GM19351 (cell line): ENCODE data around the gene AQP12B.
"Not testable (repeated sequence)": the region's sequence is repeated elsewhere in the genome, so short reads cannot be mapped to it uniquely, and the experiment has no call there.

Experiments
- ATAC-seq: cut with Tn5 transposase; IDR thresholded peaks from one replicate; pipeline ENCODE4 v1.9.1; 2021; ENCODE audit warnings: mild to moderate bottlenecking, moderate library complexity; ENCODE audit not compliant: unreplicated experiment

AQP12B gene, protein sequence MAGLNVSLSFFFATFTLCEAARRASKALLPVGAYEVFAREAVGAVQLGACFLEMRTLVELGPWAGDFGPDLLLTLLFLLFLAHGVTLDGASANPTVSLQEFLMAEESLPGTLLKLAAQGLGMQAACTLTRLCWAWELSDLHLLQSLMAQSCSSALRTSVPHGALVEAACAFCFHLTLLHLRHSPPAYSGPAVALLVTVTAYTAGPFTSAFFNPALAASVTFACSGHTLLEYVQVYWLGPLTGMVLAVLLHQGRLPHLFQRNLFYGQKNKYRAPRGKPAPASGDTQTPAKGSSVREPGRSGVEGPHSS

DNA sequence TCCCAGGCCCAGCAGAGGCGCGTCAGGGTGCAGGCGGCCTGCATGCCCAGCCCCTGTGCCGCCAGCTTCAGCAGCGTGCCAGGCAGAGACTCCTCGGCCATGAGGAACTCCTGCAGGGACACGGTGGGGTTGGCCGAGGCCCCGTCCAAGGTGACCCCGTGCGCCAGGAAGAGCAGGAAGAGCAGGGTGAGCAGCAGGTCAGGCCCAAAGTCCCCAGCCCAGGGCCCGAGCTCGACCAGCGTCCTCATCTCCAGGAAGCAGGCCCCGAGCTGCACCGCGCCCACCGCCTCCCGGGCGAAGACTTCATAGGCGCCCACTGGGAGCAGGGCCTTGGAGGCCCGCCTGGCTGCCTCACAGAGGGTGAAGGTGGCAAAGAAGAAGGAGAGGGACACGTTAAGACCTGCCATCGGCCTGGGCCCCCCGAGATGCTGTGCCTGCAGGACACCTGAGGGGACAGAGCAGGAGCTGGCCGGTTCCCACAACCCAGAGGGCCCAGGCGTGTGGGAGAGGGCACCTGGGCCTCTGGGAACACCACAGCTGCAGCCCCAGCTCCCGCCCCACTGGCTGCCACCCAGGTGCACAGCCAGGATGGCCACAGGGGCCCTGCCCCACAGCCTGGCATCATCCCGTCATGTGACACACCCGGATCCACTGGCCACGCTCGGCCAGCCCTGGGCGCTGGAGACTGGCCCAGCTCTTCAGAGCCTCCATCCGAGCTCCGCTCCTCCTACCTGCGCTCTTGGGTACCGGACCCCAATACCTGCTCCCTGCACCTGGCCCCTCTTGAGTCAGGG is at the start of gene AQP12B:
TSS of gene AQP12B (minus strand) at position 455 of the 794 bp plus-strand sequence. CDS start at position 407, 48 bp downstream.
- not testable (repeated sequence) for ATAC-seq

DNA sequence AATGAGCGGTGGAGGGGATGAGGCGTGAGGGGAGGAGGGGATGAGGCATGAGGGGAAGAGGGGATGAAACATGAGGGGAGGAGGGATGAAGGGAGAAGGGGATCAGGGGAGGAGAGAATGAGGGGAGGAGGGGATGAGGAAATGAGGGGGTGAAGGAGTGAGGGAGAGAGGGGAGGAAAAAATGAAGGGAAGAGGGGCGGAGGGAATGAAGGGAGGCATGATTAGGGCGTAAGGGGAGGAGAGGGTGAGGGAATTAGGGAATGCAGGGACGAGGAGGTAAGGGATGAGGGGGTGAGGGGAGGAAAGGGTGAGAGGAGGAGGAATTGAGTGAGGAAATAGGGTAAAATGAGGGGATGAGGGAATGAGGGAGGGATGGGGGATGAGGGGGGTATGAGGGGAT is 49.5 kb upstream of the AQP12B start:
- ATAC-seq, result no peak

DNA sequence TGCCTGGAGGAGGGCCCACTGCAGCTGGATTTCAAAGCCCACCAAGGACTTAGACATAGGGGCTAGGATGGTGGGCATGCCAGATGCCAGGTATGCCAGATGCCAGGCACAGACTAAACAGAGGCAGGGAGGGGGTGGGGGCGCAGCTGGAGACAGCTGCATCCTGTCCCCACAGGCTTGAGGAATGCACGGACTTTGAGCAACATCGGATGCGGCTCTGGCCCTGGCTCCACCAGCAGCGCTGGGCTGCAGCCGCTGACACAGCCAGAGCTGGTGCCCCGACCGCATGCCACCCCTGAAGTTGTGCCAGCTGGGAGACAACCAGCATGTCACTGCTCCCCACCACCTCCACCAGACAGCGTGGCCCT is 48.5 kb upstream of the AQP12B start:
- ATAC-seq, result no peak

DNA sequence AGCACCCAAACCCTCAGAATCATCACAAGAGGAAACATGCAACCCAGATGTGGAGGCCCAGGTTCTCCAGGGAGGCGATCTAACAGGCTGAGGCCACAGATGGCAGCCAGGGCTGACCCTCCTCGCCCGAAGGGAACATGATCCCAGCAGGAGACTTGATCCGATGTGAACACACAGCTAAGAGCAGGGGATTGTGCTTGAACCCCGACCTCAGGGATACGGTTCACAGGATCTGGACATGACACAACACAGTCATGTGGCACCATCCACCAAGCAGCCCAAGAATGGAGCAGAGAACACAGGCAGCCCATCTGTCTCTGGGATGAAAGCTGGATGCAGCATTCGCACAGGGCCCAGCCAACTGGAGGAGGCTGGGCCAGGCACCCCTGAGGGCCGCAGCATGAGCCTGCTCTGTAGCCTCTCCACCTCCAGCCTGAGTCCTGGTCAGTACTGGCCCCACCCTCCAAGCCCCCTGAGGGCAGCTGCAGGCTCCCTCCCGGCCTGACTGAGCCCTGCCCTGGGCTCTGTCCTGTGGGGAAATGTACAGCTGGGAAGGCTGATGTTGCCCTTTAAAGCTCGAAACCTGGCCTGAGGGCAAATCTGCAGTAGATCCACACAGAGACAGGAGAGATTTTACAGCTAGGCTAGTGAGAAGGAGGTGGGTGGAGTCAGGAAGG is 48.0 kb upstream of the AQP12B start:
- no peak for ATAC-seq

DNA sequence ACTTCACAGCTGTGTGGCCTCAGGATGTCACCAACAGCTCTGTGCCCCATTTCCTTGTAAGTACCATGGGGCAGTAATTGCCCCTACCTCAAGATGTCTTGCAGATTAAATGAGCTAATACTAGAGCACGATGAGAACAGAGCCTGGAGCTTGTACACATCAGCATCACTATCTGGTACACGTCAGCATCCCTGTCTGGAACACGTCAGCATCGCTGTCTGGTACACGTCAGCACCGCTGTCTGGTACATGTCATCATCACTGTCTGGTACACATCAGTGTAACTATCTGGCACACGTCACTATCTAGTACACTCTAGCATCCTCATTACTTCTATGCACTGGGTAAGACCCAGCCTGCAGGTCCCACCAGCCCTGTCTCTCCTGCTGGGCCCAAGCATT is 46.1 kb upstream of the AQP12B start:
- no peak for ATAC-seq

DNA sequence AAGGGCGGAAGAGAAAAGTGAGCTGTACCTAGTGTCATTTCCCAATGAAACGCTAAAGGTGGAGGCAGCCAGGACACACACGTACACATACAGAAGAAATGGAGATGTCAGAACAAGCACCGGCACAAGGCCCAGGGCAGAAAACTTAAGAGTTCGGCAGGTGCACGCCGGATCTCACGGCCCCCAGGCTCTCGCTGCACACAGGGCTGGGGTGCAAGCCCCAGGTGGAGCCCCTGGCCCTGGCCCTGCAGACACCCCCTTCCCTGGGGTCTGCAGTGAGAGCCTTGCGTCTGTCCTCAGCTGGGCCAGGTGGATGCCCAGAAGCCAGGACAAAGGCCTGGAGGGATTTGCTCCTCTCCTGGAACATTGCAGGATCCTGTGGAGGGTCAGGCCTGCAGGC is 45.7 kb upstream of the AQP12B start:
- no peak for ATAC-seq

DNA sequence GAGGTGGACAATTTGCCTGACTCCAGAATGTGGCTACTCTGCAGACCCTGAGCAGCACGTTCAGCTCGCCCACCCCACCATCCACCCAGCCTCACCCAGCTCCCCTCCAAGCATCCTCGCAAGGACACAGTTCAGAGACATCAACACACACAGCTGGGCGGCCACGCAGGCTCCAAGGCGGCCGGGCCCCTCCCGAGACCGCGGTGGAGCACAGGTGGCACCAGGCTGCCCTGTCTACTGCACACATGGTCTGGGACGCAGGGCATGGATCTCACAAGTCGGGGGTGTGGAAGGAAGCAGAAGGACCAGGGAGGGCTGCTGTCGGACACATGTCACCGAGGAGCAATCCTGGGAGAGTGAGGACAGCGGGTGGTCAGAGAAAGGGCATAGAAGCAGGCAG is 45.2 kb upstream of the AQP12B start:
- no peak for ATAC-seq

DNA sequence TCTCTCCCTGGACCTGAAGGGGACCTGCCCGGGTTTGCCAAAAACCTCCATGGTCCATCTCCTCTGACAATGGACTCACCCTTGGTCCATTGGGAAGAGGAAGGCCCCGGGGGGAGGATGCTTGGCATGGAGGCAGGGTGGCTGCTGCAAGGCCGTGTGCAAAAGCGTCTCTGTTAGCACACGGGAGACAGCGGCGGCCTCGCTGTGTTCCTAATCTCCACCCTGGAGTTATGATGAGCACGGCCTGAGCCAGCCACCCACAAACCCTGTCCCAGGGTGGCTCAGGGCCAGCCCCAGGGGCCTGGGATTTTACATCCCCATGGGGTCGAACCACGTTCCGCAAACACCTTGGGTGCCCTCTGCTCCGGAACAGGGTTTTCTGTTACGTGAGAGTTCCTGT is 44.8 kb upstream of the AQP12B start:
- no peak for ATAC-seq

DNA sequence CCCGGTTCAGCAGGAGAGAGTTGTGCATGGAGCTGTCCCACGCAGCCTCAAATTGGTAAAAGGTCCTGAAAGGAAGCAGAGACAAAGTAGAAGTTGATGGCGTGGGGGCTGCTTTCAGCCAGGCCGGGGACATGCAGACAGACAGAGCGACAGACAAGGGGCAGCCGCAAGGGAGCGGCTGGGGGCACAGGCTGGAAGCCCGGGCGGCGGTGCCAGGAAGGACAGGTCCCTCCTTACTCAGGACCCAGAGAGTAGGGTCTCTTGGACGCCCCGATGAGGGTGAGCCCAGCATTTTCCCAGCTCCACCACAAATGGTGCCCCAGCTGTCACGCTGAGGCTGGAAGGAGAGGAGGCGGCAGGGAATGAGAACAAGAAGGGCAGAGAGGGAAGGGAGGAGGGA is 44.2 kb upstream of the AQP12B start:
- no peak for ATAC-seq

DNA sequence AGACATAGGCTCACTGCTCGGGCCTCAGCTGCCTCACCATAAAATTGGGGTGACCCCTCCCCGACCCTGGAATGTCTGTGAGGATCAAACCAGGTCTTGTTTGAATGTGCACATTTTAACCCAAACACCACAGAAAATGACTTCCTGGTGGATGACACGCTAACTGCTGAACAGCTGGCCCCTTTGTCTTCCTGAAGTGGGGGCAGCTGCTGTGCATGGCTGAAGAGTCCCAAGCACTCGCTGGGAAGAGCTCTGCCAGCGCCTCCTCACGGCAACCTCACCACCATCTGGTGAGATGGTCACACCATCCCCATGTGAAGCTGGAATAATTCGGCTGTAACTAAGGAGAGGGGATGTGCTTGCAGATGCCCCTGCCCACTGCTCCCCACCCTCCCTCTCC is 43.0 kb upstream of the AQP12B start:
- no peak for ATAC-seq

DNA sequence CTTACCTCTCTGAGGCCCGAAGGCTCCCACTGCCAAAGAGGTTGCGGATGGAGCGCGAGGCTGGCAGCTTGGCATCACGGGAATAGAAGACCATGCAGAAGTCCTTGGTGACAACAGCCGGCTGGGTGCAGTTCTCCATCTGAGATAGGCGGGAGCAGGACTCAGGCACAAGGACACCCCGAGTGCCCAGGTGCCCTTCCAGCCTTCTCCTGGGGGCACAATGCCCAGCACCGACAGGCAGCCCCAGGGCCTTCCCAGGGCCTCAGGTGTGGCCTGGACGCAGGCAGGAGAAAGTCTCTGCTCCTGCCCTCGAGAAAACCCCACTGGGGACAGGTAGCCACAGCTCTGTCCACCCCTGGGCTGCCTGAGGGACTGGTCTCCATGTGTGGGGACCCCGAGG is 42.6 kb upstream of the AQP12B start:
- ATAC-seq, result no peak

DNA sequence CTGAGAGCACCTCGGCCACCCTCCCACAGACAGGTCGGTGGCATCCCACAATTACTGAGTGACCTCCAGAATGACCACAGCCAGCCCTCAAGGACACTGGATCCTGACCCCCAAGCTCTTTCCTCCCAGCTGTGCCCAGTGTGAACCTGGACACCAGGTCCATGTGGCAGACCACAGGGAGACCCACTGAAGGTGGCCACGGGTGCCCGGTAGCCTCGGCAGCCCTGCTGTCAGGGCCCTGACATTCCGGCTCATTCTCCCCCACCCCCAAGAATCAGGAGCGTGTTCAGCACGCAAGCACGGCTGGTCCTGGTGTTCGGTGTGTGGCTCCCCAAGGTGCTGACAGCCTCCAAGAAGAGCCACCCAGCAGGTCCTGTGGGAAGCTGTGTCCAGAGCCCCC is 41.7 kb upstream of the AQP12B start:
- ATAC-seq, result no peak

DNA sequence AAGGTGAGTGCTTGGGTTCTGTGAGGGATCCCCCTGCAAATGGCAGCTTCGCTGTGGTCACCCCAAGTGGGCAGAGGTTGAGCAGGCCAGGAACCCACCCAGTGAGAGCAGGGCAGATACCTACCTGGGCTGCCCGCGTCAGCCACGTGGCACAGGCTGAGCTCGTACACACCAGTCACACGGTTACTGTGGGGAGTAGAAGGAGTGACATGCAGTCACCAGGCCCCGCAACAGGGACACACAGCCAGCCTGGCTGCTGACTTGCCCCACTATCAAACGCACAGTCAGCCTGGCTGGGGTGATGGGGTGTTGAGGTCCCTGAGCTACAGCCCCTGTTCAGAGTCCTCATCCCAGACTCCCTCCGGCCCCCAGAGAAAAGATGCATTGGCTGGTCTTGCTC is 41.2 kb upstream of the AQP12B start:
- no peak for ATAC-seq

DNA sequence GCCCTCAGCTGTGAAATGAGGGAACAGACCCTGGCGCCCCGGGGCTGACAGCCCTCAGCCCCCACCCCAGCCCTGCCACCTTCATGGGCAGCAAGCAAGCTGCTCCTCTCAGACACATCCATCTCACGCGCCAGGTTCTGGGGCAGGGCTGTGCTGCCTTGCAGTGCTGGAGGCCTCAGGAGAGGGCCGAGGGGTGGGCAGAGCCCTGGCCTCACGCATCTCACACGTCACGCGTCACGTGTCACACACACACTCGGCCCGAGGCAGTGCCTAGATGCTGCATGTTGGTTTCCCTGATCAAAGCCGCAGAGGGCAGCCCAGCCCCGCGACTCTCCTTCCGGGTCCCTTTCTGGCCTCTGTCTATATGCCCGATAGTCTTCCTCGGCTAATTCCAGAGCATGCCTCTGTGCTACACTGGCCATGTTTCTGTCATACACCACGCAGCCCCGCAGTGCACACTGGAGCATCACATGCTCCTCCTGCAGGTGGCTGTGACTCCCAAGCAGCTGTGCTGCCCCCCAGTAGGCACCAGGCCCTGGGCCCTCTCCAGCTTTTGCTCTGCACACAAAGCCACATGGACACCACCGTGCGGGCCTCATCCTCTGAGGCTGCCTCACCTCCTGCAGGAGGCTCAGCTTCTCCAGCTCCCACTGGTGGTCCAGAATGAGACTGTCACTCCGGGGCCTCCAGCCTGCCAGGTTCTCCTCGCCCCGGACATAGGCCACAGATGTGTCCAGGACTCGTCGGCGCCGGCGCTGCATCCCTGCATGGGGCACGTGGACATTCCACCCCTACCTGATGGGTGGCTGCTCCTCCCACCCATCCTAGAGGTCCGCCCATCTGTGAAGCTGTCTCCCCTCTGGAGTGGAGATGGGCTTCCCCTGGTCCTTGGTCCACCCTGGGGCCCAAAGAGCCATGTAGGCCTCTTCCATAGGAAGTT is 40.4 kb upstream of the AQP12B start:
- no peak for ATAC-seq

DNA sequence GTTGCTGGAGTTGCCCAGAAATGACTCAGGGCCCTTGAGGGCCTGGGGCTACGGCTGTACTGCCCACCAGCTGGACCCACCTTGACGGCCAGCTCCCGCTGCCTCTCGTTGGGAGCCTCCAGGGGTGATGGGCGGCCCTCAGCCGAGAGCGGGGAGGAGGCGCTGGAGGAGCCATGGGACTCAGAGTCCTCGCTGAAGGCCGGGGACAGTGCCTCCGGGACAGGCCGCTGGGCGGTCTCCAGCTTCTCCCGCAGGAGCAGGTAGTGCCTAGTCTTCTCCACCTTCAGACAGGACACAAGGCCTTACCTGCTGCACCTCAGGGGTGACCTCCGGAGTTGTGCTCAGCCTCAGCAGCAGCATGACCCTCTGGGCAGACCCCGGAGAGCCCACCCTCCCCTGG is 39.7 kb upstream of the AQP12B start:
- ATAC-seq, result no peak

DNA sequence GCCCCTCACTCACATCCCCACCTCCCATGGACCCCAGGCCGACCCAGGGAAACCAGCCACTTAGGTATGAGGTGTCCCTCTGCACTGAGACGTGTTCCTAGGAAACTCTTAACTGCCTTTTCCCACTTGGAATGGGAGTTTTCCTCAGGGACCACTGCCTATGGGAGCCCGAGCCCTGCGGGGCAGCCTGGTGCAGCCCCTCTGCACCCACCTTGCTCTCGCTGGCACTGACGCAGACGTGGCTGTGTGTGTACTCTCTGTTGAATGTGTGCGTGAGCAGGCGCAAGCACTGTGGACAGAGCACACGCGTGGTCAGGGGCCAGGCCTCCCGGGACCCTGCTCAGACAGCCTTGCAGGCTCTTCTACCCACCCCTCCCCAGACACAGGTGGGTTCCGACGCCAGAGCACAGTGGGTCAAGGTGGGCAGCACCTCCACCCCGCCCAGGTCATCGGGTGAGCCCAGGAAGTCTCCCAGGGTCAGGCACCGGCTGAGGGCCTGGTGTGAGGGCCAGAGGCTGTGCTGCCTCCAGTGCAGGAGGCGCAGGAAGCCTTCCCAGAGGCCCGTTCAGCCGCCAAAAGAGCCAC is 39.0 kb upstream of the AQP12B start:
- ATAC-seq, result no peak

DNA sequence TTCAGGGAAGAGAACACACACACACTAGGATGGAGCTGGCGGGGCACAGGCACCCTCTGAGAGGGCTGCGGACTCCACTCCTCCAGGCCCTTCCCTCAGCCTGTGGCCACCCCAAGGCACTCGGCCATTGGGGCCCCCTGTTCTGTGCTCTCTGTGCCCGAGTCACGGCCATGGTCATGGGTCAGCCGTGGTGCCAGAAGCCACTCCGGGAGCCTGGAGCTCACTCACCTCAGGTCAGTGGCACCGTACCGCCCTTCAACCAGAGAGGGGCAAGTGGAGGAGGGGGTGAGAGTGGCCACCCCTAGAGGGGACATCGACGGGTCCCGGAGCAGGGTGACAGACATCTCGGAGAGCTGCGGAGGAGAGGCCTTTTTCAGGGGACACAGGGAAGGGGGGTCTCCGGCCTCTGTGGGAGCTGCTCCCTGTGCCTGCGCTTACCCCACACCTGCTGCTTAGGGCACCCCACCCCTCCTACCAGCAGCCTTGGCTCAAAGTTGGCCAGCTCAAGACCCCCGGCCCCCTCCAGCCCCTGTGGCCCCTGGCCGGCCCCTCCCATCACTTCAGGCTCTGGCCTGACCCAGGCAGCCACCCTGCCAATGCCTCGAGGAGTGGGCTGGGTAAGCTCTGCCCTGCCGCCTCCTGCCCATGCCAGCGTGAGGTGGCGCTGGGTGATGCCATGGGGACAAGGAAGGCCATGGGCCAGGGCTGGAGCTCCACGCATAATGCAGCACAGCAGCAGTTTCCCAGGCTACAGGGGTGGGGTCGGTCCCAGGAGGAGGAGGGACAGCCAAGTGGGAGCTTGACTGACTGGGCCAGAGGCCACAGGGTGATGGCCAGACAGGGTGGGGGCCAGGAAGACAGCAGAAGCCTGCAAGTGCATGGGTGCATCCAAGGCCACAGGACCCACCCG is 38.3 kb upstream of the AQP12B start:
- ATAC-seq, result no peak

DNA sequence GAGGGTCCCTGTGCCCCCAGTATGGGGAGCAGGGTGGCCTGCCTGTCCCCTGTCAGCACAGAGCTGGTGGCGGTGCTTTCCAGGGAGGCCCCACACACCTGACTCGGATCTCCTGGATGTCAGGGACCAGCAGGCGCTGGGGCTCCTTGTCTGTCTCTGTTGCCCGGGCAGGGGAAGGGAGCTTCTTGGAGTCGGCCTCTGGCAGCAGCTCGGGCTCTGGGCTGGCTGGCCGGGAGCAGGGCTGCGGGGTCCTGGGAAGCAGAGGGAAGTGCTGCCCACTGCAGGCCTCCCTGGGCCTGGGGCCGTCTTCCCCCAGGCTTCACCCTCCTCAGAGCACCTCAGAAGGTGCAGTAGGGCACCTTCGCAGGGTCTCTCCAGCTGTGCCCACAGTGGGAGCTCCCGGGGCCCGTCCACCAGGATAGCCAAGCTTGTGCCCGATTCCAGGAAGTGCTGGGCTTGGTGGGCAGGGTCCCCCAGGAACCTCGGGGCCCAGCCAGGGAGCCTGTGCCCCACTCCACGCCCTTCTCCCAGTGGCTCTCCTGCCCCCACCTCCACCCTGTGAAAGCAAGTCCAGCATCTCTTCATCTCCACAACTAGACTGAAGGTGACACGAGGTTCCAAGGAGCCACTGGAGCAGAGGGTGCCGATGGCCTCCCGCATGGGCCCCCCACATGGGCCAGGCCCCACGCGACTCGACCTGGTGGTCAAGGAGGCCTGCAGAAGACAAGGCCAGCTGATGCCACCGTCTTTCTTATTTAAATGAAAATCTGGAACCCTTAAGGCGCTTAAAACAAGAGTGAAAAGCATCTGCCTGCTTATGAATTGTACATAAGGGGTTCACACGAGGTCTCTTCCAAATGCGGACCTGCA is 37.2 kb upstream of the AQP12B start:
- no peak for ATAC-seq
